GM19240 (cell line): Measurements from ENCODE around the gene UST.
"Not testable (repeated sequence)": the region's sequence is repeated elsewhere in the genome, so short reads cannot be mapped to it uniquely, and the experiment has no call there.

Experiments used
- DNase-seq: peaks from one replicate; pipeline ENCODE4 v3.0.0; 2011; ENCODE audit warnings: low spot score; ENCODE audit not compliant: insufficient read length

UST gene

DNA sequence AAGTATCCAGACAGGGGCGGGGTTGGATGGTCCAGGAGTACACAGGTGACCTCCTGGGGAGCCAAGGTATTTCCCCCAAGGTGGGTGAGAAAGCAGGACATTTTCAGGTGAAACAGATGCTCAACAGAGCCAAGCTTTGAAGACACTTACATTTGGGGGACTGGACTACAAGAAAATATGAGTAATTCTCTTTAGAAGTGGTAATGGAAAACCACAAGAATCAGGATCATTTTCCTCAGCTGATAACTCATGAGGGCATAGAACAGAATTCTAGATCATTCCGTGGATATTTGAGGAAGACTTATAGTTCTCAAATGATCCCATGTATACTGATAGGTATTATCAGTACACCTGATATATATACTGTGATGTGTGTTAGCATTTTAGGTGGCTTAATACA, 89.9 kb downstream of the UST start:
- DNase-seq = no peak

DNA sequence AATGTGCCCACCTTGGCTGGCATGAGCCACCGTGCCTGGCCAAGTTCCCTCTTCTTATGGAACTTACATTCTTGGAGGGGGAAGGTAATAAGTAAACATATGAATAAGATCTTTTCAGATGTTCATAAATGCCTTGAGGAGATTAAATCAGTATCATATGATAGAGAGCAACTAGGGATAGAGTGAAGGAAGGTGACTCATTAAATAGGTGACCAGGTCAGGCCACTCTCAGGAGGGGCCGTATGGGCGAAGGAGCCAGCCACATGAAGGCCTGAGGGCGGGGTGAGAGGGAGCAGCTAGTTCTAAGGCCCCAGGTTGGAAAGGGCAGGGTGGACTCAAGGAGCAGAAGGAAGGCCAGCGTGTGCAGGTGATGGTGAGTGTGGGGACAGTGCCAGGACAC, 91.1 kb downstream of the UST start:
- no peak for DNase-seq

- no peak for DNase-seq
These were observed 92.2 kb downstream of the UST start for GRCh38 chr6:148839044-148839443.

DNA sequence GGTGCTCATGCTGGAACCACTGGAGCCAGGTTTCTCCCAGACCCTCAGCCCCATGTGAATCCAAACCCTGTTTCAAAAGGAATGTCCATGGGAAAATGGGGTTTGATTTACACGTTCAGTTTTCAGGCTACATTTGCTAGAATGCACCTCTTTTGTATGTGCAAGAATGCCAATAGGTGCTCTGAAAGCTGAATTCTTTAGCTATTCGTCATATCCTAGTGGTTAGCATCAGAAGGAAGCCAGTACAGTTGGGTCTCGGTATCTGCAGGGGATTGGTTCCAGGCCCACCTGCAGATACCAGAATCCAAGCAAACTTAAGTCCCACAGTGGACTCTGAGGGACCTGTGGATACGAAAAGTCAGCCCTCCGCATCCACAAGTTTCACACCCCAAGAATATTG, 93.4 kb downstream of the UST start:
- DNase-seq = no peak

- DNase-seq = no peak
These were observed 95.6 kb downstream of the UST start for GRCh38 chr6:148842296-148843019.

- no peak for DNase-seq
These were observed 98.6 kb downstream of the UST start for GRCh38 chr6:148845464-148845863.

DNA sequence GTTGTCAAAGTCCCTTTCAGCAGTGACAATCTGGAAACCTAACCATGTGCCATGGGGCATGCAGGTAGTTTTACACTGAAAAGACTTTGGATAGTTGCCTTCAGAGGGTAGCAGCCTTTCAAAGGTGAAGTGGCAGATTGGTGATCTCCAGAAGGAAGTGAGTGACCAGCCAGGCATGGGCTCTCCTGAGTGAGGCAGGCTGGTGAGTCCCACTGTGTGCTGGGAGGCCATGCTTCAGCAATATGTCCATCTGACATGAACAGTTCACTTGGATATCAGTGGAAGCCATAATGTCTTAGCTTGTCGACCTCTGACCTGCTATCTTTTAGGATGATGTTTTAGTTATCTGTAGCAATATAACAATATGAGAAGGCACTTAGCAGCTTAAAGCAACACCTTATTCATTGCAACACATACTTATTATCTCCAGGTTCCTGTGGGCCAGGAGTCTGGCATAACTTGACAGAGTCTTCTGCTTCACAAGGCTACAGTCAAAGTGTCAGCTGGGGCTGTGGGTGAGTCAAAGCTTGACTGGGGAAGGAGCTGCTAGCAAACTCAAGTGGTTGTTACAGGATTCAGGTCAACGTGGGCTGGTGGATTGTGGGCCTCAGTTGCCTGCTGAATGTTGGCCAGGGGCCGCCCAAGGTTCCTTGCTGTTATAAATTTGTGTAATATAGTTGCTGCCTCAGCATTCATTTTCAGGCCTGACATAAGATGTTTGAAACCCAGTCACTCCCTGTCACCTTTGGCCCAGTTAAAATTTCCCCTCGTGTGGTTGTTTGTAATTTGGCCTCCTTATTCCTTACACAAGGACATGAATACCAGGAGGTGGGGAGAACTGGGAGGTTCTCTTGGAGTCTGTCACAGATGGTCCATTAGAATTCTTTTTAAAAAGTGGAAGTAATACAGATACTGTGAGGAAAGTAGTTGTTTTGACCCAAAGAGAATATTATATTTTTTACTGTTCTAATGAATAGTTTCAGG, 100.2 kb downstream of the UST start:
- no peak for DNase-seq

DNA sequence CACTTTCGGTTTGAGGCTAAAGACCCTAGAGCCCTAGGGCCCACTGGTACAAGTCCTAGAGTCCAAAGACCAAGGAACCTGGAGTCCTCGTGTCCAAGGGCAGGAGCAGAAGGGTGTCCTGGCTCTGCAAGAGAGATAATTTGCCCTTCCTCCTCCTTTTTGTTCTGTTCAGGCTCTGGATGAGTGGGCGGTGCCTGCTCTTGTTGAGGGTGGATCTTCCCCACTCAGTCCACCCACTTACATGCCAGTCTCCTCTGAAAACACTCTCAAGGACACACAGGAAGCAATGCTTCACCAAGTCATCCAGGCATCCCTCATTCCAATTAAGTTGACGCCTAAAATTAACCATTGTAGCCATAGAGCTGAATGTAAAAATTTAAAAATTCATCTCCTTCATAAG, 102.1 kb downstream of the UST start:
- no peak for DNase-seq

DNA sequence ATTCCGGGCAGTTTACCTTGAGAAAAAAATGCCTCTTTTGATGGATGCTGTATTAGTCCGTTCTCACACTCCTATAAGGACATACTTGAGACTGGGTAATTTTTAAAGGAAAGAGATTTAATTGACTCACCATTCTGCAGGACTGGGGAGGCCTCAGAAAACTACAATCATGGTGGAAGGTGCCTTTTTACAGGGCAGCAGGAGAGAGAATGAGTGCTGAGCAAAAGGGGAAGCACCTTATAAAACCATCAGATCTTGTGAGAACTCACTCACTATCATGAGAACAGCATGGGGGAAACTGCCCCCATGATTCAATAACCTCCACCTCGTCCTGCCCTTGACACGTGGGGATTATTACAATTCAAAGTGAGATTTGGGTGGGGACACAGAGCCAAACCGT, 102.6 kb downstream of the UST start:
- DNase-seq = not testable (repeated sequence)

DNA sequence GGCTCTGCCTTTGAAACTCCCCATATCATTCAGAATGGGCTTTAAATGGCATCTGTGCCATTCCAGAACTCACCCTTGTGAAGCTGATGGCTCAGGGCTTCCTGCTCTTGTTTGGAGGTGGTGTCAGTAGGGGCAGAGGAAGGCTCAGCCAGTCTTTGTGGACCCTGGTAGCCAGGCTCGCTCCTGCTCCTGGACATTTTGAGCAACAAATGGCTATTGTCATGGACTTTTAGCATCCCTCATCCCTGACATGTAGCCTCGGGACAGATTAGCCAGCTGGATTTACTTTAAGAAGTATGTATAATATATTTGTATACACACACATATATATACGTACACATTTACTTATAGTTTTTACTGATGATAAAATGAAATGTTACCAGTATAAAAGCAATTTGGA, 104.1 kb downstream of the UST start:
- no peak for DNase-seq

DNA sequence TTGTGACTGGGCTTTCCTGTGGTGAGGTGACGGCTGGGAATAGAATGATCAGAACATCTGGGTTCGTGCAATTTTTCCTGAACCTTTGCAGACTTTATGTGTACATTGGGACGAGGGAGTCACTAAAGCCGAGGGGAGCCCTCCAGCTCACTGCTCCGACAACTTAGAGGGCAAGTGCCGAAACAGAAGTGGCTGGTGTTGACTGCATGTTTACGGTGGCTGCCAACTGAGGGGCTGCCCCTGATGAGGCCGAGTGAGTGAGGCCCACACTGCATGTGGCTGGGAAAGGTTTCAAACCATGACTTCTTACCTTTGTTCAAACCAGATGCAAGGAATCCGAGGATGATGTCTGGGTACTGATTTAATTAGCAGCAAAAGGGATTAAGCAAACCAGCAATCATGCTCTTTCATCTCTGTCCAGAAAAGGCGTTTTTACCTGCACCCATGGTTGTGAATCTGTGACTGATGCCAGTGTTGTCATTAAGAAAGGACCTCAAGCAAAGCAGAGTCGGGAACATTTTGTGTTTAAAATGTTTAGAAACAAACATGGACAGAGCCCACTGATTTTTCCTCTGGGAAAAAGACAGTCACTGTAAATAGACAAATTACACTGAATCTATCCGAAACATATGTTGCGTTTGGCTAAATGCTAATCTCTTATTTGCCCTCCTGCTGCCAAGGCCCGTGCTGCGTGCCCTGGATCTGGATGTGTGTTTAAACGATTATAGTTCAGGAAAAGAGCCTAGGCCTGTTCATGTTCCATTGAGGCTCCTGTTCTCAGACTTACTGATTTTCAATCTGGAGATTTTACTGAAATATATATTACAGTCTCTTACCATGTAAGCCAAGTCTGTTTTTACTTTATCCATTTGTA, 105.1 kb downstream of the UST start:
- DNase-seq = no peak

- DNase-seq = no peak
These were observed 105.9 kb downstream of the UST start for GRCh38 chr6:148852688-148853087.

DNA sequence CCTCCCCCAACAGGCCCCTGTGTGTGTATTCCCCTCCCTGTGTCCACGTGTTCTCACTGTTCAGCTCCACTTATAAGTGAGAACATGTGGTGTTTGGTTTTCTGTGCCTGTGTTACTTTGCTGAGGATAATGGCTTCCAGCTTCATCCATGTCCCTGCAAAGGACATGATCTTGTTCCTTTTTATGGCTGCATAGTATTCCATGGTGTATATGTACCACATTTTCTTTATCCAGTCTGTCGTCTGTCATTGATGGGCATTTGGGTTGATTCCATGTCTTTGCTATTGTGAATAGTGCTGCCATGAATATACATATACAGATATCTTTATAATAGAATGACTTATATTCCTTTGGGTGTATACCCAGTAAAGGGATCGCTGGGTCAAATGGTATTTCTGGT, 106.3 kb downstream of the UST start:
- DNase-seq = not testable (repeated sequence)

- DNase-seq = no peak
These were observed 107.3 kb downstream of the UST start for GRCh38 chr6:148854096-148854495.

DNA sequence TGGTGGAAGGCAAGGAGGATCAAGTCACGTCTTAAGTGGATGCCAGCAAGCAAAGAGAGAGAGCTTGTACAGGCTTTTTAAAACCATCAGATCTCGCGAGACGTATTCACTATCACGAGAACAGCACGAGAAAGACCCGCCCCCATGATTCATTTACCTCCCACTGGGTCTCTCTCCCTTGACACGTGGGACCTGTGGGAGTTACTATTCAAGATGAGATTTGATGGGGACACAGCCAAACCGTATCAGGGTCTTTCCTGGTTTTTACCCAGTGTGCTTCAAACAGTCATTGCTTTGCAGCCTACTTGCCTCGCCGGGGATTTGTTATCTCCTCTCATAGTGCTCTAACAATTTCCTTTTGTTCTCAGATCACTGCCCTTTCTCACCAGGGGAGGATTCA, 108.2 kb downstream of the UST start:
- DNase-seq = no peak

DNA sequence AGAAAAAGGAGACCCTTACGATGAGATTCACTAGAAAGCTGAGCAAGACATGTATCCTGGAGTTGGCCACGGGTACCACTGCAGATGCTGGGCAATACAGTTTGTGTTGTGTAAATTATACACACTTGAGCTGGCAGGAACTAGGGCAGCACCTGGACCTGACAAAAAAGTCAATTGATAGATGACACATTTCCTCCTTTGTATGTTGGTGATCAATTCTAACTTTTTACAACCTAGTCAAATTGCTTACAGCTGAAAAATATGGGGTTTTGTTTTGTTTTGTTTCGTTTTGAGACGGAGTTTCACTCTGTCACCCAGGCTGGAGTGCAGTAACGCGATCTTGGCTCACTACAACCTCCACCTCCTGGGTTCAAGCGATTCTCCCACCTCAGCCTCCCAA, 108.9 kb downstream of the UST start:
- DNase-seq = no peak

DNA sequence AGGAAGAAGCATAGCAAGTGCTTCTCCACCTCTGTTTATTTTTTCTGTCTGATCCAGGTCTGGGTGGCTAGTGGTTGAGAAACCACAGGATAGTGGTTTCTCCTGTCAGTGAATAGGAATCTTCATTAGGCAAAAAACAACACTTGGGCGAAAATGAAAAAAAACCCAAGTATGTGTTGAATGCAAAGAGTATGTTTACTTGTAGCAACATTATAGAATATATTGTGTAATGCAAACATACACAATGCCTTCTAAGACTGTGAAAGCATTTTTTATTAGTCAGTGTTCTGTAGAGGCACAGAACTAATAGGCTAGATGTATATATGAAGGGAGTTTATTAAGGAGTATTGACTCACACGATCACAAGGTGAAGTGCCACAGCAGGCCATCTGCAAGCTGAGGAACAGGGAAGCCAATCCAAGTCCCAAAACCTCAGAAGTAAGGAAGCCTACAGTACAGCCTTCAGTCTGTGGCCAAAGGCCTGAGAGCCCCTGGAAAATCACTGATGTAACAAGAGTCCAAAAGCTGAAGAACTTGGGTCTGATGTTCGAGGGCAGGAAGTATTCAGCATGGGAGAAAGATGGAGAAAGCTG, 111.1 kb downstream of the UST start:
- DNase-seq = no peak

- not testable (repeated sequence) for DNase-seq
These were observed 117.3 kb downstream of the UST start for GRCh38 chr6:148864132-148864531.

- no peak for DNase-seq
These were observed 118.1 kb downstream of the UST start for GRCh38 chr6:148864941-148865340.

DNA sequence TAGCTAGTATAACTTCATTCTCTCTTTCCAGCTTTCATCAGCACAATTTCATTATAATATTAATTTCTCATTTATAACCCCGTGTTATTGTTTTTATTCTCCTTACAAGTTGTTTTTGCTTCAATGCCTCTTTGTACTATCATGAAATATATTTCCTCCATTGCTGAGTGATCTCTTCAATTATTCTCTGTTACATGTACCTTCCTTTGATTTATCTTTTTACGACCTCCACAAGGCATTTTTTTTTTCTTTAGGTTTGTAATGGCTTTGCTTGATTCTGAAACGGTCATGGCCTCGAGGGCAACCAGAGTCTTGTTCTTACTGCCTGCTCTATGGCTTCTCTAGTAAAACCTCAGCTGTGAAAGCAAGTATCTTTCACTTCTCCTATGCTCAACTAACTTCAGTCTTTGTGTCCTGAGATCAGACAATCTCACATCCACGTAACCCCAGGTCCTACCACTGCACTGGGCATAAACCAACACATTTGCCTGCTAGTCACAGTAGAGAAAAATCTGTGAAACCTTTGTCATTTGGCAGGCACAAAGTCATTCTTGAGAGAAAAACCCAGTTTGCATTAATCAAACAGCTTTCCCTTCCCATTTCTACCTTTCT, 119.9 kb downstream of the UST start:
- peak; percentile 9 for DNase-seq

- DNase-seq = no peak
These were observed 121.0 kb downstream of the UST start for GRCh38 chr6:148867862-148868261.
